ENCODE results near the gene SLC9A5. TPM values are rescaled to one million over a fixed set of nuclear protein-coding genes. Genes with fewer than 3 reads are reported as not detected.
A peak's percentile ranks its signal among the peaks of the same experiment; 100 is the strongest.

Gene SLC9A5
- total RNA-seq, 3 donors from 2014 or later: 1.7 to 2.6 (median 1.9) TPM

DNA sequence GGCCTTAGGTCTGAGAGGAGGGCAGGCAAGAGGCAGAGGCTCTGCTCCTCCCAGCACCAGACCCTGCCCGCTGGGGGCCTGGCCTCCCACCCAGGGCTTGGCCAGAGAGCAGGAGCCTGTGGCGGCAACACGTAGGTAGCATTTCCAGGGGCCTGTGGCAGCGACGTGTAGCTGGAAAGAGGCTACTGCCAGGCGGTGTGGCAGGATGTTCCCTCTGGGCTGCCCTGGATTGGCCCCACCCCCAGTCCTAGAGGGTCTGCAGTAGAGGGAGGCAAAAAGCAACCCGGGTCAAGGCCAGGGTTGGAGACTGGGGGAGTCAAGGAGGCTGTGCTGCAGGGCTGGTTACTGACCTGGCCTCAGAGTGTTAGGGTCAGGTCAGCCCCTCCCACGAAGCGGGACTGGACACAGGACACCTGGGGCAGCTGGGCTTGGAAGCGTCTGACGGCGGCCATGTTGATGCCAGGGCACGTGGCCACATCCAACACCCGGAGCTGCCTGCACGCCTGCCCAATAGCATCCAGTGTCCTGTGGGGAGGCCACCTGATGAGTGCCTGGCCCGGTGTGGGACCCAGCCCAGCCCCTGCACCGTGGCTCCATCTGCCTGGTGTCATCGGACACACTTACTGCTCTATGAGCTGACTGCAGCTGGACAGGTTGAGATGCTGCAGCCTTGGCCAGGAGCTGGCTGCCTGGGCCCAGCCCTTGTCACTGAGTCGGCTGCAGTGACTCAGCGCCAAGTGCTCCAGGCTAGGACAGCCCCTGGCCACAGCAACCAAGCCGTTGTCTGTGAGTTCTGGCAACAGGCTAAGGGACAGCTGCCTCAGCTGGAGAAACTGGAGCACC, 41.3 kb upstream of the SLC9A5 start:
- Histone ChIP-seq H3K36me3 (ENCODE audit: low read depth) (peaks cover 14% of the 10 kb centered on the region), H3K9me3 (no peaks in the 10 kb centered on the region), H3K4me3 (no peak overlapping the region), H3K4me1 (ENCODE audit: low read depth) (no peaks in the 10 kb centered on the region)
- intact Hi-C loops (cut with DNase I, micrococcal nuclease): no loop called here
- ATAC-seq: peak; percentile 35
- TF ChIP-seq, protein P1, sequence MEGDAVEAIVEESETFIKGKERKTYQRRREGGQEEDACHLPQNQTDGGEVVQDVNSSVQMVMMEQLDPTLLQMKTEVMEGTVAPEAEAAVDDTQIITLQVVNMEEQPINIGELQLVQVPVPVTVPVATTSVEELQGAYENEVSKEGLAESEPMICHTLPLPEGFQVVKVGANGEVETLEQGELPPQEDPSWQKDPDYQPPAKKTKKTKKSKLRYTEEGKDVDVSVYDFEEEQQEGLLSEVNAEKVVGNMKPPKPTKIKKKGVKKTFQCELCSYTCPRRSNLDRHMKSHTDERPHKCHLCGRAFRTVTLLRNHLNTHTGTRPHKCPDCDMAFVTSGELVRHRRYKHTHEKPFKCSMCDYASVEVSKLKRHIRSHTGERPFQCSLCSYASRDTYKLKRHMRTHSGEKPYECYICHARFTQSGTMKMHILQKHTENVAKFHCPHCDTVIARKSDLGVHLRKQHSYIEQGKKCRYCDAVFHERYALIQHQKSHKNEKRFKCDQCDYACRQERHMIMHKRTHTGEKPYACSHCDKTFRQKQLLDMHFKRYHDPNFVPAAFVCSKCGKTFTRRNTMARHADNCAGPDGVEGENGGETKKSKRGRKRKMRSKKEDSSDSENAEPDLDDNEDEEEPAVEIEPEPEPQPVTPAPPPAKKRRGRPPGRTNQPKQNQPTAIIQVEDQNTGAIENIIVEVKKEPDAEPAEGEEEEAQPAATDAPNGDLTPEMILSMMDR (IDR thresholded peaks at IDR 0.05): no peak
- DNase-seq: no peak

DNA sequence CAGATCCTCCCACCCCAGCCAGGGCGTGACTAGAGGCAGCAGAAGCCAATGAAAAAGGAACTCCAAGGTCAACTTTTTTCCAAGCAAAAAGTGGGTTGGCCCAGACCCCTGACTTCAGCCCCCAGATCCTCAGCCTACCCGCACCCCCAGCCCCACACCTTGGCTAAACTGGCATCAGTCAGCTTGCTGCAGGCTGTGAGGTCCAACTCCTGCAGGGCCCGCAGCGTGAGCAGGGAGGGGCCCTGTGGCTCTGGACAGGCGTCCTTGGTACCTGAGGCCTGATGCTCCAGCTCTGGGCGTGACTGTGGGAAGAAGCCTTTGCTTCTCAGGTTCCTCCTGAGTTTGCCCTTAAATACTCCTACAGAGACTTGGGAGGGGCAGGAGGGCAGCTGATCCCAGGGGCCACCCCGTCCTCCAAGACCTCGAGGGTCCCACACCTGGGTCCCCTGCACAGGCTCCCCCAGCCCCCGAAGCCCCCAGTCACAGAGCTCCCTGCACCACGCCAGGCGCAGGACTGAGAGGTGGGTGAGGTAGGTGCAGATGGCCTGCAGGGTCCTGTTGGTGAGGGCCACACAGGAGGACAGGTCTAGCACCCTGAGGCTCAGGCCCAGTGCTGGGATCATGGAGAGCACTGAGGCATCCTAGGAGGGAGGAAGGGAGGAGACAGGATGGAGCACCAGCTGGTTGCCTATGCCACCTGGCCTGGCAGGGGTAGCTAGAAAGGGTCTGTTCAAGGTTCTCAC, 40.5 kb upstream of the SLC9A5 start:
- TF ChIP-seq, protein P1 (IDR thresholded peaks at IDR 0.05): no peak
- DNase-seq (no peak), ATAC-seq (peak; percentile 10)
- Histone ChIP-seq H3K36me3 (ENCODE audit: low read depth) (peaks cover 7% of the 10 kb centered on the region), H3K4me1 (ENCODE audit: low read depth) (no peaks in the 10 kb centered on the region), H3K4me3 (no peak overlapping the region), H3K9me3 (no peaks in the 10 kb centered on the region)
- intact Hi-C loops (cut with DNase I, micrococcal nuclease): no loop called here

DNA sequence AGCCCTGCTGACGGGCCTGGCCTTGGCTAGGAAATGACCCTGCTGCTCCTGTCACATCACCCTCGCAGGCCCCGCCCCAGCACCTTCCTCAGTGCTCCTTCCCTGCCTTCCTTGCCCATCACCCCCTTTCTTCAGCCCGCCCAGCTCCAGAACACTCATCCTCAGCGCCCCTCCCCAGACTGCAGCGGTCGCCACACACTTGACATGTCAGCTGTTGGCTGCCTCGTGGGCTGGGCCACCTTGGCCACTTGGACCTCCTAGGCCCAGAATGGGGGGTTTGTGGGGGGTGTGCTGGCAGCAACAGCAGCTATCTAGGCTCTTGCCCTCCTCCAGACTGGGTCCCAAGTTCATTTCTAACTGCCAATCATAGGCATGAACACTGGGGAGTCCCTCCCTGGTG, 39.2 kb upstream of the SLC9A5 start:
- ATAC-seq: no peak
- intact Hi-C loops (cut with DNase I, micrococcal nuclease): no loop called here
- H3K4me3 ChIP-seq: no peak overlapping the region
- H3K4me1 ChIP-seq (ENCODE audit: low read depth): no peaks in the 10 kb centered on the region
- H3K9me3 ChIP-seq: no peaks in the 10 kb centered on the region
- H3K36me3 ChIP-seq (ENCODE audit: low read depth): no peaks in the 10 kb centered on the region
- DNase-seq: no peak
- TF ChIP-seq, protein P1 (IDR thresholded peaks at IDR 0.05): no peak

DNA sequence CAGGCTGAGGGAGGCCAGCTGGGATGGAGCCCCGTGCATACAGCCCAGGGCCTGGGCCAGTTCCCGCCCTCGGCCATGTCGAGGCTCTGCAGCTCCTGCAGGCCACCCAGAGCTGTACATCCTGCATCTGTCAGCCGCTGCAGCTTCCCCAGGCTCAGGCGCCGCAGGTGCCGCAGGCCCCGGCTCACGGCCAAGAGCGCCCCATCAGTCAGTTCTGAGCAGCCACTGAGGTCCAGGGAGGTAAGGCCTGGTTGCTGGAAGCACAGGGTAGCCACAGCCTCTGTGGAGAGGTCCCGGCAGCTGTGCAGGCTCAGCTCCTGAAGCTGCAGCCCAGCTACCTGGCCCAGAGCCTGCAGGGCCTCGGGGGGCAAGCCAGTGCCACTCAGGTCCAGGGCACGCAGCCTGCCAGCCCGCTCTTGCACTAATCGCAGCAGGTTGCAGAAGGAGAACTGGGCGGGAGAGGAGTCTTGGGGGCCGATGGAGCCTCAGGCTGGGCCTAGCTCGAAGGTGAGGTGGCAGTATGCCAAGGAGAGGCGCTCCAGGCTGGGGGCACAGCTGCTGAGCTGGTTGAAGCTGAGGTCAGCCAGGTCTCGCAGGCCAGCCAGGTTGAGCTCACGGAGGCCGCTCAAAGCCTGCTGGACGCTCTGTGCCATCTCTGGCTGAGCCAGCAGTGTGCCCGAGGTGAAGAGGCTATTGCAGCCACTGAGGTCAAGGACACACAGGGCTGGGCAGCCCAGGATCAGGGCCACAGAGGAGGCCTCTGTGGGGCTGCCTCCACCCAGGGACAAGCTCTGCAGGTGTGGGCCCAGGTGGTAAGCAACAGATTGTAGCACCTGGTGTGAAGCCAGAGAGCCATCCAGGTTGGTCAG, 38.5 kb upstream of the SLC9A5 start:
- no peaks in the 10 kb centered on the region for H3K36me3 ChIP-seq (ENCODE audit: low read depth)
- DNase-seq: no peak
- H3K9me3 ChIP-seq: no peaks in the 10 kb centered on the region
- ATAC-seq: no peak
- TF ChIP-seq, protein P1 (IDR thresholded peaks at IDR 0.05): no peak
- no peaks in the 10 kb centered on the region for H3K4me1 ChIP-seq (ENCODE audit: low read depth)
- H3K4me3 ChIP-seq: no peak overlapping the region
- intact Hi-C loops (cut with DNase I, micrococcal nuclease): no loop called here

DNA sequence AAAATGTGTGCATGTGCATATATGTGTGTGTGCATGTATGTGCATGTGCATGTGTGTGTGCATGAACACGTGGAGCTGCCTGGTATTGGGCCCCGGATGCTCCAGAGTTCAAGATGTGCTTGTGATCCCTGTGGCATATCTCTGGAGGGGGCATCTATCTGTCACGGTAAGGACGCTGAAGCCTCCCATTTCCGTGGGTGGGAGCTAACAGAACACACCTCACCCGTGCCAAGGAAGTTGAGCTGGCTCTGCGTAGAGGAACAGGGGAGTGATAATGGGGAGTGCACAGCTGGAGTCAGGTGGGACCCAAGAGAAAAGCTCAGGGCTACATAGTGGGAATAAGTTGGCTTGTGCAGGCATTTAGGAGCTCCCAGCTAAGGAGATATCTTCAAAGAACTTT, 37.1 kb upstream of the SLC9A5 start:
- DNase-seq (no peak), ATAC-seq (no peak)
- H3K4me1 ChIP-seq (ENCODE audit: low read depth): no peaks in the 10 kb centered on the region
- no peaks in the 10 kb centered on the region for H3K9me3 ChIP-seq
- no peaks in the 10 kb centered on the region for H3K36me3 ChIP-seq (ENCODE audit: low read depth)
- no peak overlapping the region for H3K4me3 ChIP-seq
- intact Hi-C loops (cut with DNase I, micrococcal nuclease): no loop called here
- TF ChIP-seq, protein P1 (IDR thresholded peaks at IDR 0.05): no peak

Data from mucosa of descending colon (tissue), 3 donors.